Neural progenitor cell (in vitro differentiated cells): ENCODE results near the gene RAB40AL. TPM values are rescaled to one million over a fixed set of nuclear protein-coding genes. Genes with fewer than 3 reads are reported as not detected.

ENCODE experiments used
- DNase-seq: peaks from one replicate; pipeline ENCODE4 v3.0.0-alpha.2; 2016; ENCODE audit warnings: low spot score
- H2AFZ ChIP-seq: fragments of 200-600 bp; sonication (generic); replicated peaks from 2 replicates; pipeline ENCODE4 v1.6.1; 2016; ENCODE audit warnings: antibody characterized with exemption
- H3F3A ChIP-seq: fragments of 200-600 bp; sonication (generic); 2 replicates; pipeline ENCODE4 v1.6.1; 2016; ENCODE audit warnings: antibody characterized with exemption, low read depth
- H3K27ac ChIP-seq: fragments of 200-600 bp; sonication (generic); 2 replicates; pipeline ENCODE4 v1.5.1; 2016; ENCODE audit warnings: mild to moderate bottlenecking
- H3K27me3 ChIP-seq: fragments of 200-600 bp; sonication (generic); 2 replicates; pipeline ENCODE4 v1.6.1; 2016; ENCODE audit warnings: mild to moderate bottlenecking, moderate library complexity
- H3K36me3 ChIP-seq: fragments of 200-600 bp; sonication (generic); 2 replicates; pipeline ENCODE4 v1.5.1; 2016
- H3K4me1 ChIP-seq: fragments of 200-600 bp; sonication (generic); 2 replicates; pipeline ENCODE4 v1.6.1; 2016; ENCODE audit warnings: mixed run types
- H3K4me2 ChIP-seq: fragments of 200-600 bp; sonication (generic); 2 replicates; pipeline ENCODE4 v1.6.1; 2016
- H3K4me3 ChIP-seq: fragments of 200-600 bp; sonication (generic); 2 replicates; pipeline ENCODE4 v1.5.1; 2016
- H3K79me2 ChIP-seq: fragments of 200-600 bp; sonication (generic); 2 replicates; pipeline ENCODE4 v1.6.1; 2016; ENCODE audit warnings: low read depth
- H3K9ac ChIP-seq: fragments of 200-600 bp; sonication (generic); 2 replicates; pipeline ENCODE4 v1.6.1; 2016
- H3K9me3 ChIP-seq: fragments of 200-600 bp; sonication (generic); 2 replicates; pipeline ENCODE4 v1.5.1; 2016; ENCODE audit warnings: low read depth
- H4K20me1 ChIP-seq: fragments of 200-600 bp; sonication (generic); 2 replicates; pipeline ENCODE4 v1.6.1; 2016; ENCODE audit warnings: low read depth
- H3K27ac Mint-ChIP-seq: 3 replicates; pipeline ENCODE4 v1.8.0; 2021; ENCODE audit warnings: mixed read lengths
- H3K27me3 Mint-ChIP-seq: 2 replicates; pipeline ENCODE4 v1.8.0; 2022; ENCODE audit warnings: low read depth, mild to moderate bottlenecking, inconsistent platforms, moderate library complexity, mixed read lengths; ENCODE audit not compliant: insufficient read depth
- H3K36me3 Mint-ChIP-seq: 3 replicates; pipeline ENCODE4 v1.8.0; 2021; ENCODE audit warnings: mixed read lengths
- H3K4me1 Mint-ChIP-seq: 3 replicates; pipeline ENCODE4 v1.8.0; 2021; ENCODE audit warnings: mixed read lengths
- H3K4me3 Mint-ChIP-seq: 3 replicates; pipeline ENCODE4 v1.8.0; 2021; ENCODE audit warnings: mild to moderate bottlenecking, moderate library complexity, mixed read lengths
- H3K9me3 Mint-ChIP-seq: 3 replicates; pipeline ENCODE4 v1.8.0; 2020; ENCODE audit warnings: mixed read lengths
- EZH2 ChIP-seq: fragments of 200-600 bp; sonication (generic); IDR thresholded peaks from 2 replicates; pipeline ENCODE4 v1.6.1; 2017; ENCODE audit warnings: antibody characterized with exemption, mild to moderate bottlenecking, moderate library complexity
- EZH2phosphoT487 ChIP-seq: fragments of 200-600 bp; sonication (generic); IDR thresholded peaks from 2 replicates; pipeline ENCODE4 v1.6.1; 2017; ENCODE audit warnings: antibody characterized with exemption
- total RNA-seq: library from RNA; depleted of rRNA; stranded (reverse); fragments of >200 nt; gene quantifications from 2 replicates; pipeline ENCODE4 v1.2.3, GENCODE V29; 2015; ENCODE audit warnings: low replicate concordance
- TF ChIP-seq, protein P1 (sequence below): fragments of 200-600 bp; sonication (generic); IDR thresholded peaks from 2 replicates; pipeline ENCODE4 v1.5.1; 2017; ENCODE audit warnings: antibody characterized with exemption, mild to moderate bottlenecking

The RAB40AL gene
- total RNA-seq, 1 donor from 2014 or later = not detected

DNA sequence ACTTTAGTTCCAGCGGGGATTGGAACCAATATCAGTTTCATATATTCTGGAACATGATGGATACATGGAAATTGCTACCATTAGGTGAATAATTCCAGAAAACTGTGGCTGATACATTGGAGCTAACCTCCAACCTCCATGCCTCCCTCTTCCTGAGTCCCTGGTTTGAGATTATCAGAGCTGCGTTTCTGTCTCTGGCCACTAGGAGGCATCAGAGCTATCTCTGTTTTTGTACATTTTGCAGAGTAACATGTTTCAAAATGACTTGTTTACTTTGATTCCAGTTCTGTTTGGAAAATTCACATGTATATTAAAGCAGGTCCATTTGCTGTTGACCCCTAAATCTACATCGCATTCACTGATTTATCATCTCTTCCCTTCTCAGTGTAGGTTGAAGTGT is 2.4 kb upstream of the RAB40AL start:
- Histone ChIP-seq H3K27ac (no peak overlapping the region), H3F3A (no peaks in the 10 kb centered on the region), H3K4me2 (no peak overlapping the region), H3K9me3 (no peaks in the 10 kb centered on the region), H3K79me2 (no peaks in the 10 kb centered on the region), H4K20me1 (no peaks in the 10 kb centered on the region), H2AFZ (no peak overlapping the region), H3K4me3 (no peak overlapping the region), H3K36me3 (no peaks in the 10 kb centered on the region), H3K27me3 (no peaks in the 10 kb centered on the region), H3K9ac (no peak overlapping the region), H3K4me1 (no peaks in the 10 kb centered on the region)
- no peaks in the 10 kb centered on the region for H3K9me3 Mint-ChIP-seq
- peak; percentile 6 for DNase-seq
- H3K36me3 Mint-ChIP-seq = no peaks in the 10 kb centered on the region
- no peak overlapping the region for H3K27ac Mint-ChIP-seq
- H3K4me1 Mint-ChIP-seq = no peaks in the 10 kb centered on the region
- TF ChIP-seq EZH2 = no peak
- TF ChIP-seq, protein P1, sequence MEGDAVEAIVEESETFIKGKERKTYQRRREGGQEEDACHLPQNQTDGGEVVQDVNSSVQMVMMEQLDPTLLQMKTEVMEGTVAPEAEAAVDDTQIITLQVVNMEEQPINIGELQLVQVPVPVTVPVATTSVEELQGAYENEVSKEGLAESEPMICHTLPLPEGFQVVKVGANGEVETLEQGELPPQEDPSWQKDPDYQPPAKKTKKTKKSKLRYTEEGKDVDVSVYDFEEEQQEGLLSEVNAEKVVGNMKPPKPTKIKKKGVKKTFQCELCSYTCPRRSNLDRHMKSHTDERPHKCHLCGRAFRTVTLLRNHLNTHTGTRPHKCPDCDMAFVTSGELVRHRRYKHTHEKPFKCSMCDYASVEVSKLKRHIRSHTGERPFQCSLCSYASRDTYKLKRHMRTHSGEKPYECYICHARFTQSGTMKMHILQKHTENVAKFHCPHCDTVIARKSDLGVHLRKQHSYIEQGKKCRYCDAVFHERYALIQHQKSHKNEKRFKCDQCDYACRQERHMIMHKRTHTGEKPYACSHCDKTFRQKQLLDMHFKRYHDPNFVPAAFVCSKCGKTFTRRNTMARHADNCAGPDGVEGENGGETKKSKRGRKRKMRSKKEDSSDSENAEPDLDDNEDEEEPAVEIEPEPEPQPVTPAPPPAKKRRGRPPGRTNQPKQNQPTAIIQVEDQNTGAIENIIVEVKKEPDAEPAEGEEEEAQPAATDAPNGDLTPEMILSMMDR = peak; percentile 68
- H3K4me3 Mint-ChIP-seq = no peak overlapping the region
- H3K27me3 Mint-ChIP-seq = no peaks in the 10 kb centered on the region

DNA sequence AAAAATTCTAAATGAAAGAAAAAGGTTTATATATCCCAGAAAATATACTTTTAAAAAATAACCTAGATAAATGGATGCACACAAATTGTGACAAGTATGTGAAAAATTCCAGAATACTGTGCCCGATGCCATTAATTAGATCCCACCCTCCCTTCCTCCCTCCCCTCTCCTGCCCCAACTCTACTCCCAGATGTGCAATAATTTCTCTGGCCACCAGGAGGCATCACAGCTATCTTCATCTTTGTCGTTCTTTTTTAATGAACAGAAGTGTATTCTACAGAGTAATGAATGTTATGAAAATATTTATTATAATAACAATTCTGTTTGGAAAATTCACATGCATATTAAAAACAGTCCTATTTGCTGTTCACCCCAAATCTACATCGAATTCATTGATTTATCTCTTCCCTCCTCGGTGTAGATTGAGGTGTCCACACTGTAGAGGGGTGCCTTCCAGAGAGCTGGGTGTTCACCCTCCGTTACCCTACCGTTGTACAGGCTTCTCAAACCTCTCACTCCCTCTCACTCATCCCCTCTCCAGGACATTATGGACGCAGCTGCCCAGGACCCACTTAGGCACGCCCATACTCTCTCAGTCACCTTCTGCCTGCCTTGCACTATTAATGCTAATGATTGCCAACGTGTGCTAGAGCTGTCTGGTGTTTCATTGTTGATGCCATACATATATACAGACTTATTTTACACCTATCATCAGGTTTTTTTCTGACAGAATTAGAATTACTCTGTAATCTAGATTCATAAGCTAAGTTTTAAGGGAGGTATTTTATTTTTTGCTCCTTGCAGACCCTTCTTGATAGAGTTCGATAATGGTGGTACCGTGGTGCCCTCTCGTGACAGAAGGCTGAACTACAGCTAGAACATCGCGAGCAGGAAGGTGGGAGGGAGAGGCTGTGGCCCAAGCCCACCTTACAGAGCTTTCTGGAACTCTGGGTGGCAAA is 14.1 kb downstream of the RAB40AL start:
- Mint-ChIP-seq H3K4me1 (no peaks in the 10 kb centered on the region), H3K27me3 (peaks cover 2% of the 10 kb centered on the region), H3K4me3 (no peak overlapping the region), H3K9me3 (no peaks in the 10 kb centered on the region), H3K27ac (no peak overlapping the region), H3K36me3 (no peaks in the 10 kb centered on the region)
- no peaks in the 10 kb centered on the region for H3K36me3 ChIP-seq
- no peaks in the 10 kb centered on the region for H4K20me1 ChIP-seq
- no peaks in the 10 kb centered on the region for H3K79me2 ChIP-seq
- H3K4me2 ChIP-seq = peak overlapping the region; percentile 60
- no peaks in the 10 kb centered on the region for H3K9me3 ChIP-seq
- H3K4me1 ChIP-seq = no peaks in the 10 kb centered on the region
- no peak overlapping the region for H3K9ac ChIP-seq
- H2AFZ ChIP-seq = peak overlapping the region; percentile 36
- peak; percentile 58 for DNase-seq
- no peaks in the 10 kb centered on the region for H3K27me3 ChIP-seq
- H3K27ac ChIP-seq = no peak overlapping the region
- no peaks in the 10 kb centered on the region for H3F3A ChIP-seq
- H3K4me3 ChIP-seq = peak overlapping the region; percentile 35
- no peak for TF ChIP-seq EZH2phosphoT487
- TF ChIP-seq, protein P1 = peak; percentile 63

DNA sequence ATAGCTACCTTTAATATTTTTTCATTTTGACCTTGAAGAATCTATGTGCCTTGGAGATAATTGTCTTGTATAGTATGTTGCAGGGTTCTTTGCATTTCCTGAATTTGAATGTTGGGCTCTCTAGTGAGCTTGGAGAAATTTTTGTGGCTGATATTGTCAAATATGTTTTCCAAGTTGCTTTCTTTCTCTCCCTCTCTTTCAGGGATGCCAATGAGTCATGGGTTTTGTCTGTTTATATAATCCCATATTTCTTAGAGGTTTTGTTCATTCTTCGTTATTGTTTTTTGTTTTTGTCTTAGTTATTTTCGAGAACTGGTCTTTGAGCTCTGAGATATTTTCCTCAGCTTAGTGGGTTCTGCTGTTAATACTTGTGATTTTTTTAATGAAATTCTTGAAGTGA is 20.7 kb downstream of the RAB40AL start:
- peaks cover 3% of the 10 kb centered on the region for H3K9me3 Mint-ChIP-seq
- Histone ChIP-seq H3K4me1 (no peaks in the 10 kb centered on the region), H3K79me2 (no peaks in the 10 kb centered on the region), H3K9ac (no peak overlapping the region), H3F3A (no peaks in the 10 kb centered on the region), H3K27ac (no peak overlapping the region), H2AFZ (no peak overlapping the region), H3K36me3 (no peaks in the 10 kb centered on the region), H3K9me3 (no peaks in the 10 kb centered on the region), H3K4me2 (no peak overlapping the region), H3K4me3 (no peak overlapping the region), H3K27me3 (no peaks in the 10 kb centered on the region), H4K20me1 (no peaks in the 10 kb centered on the region)
- DNase-seq = no peak
- no peaks in the 10 kb centered on the region for H3K27me3 Mint-ChIP-seq
- H3K27ac Mint-ChIP-seq = no peak overlapping the region
- no peak overlapping the region for H3K4me3 Mint-ChIP-seq
- TF ChIP-seq, protein P1 = no peak
- TF ChIP-seq EZH2 (no peak), EZH2phosphoT487 (no peak)
- H3K36me3 Mint-ChIP-seq = no peaks in the 10 kb centered on the region
- H3K4me1 Mint-ChIP-seq = no peaks in the 10 kb centered on the region
